ENCODE data around the gene TMEM191B. TPM values are rescaled to one million over a fixed set of nuclear protein-coding genes. Genes with fewer than 3 reads are reported as not detected.
"Not testable (repeated sequence)": the region's sequence is repeated elsewhere in the genome, so short reads cannot be mapped to it uniquely, and the experiment has no call there.

The TMEM191B gene
- polyA plus RNA-seq (2013, experiment 1 of 2), result 0.64 TPM
- 0.33 TPM for polyA plus RNA-seq (2013, experiment 2 of 2)

DNA sequence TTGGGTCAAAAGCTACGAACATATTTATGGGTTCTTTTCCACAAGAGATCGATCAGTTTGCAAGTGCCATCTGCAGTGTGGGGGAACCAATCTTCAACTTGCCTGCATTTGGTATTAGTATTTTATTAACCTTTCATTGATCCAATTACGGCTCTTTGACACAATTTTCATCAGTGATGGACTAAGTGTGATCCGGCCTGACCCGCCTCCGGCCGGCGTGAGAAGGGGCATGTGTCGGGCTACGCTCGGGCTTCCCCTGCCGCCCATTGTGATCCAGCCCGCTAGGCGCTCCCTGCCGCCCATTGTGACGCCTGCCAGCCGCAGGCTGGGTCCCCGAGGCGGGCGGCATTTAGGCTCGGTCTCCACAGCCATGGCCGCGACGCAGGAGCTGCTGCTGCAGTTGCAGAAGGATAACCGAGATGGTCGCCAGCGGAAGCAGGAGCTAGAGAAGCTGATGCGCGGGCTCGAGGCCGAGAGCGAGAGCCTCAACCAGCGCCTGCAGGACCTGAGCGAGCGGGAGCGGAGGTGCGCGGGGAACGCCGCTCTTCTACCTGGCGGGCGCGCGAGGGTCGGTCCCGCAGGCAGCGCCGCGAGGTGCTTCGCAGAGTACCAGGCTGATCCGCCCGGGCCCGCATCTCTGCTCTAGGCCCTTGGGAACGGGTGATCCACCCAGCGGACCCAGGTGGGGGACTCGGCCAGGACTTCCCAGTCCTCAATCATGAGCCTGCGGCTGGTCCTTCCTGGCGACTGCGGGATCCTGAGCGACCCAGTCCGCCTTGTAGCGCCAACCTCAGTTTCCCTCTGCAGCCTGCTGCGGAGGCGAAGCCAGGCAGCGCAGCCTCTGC is at the start of gene TMEM191B:
Gene TMEM191B (plus strand): TSS at position 51 of the 845 bp plus-strand sequence. CDS start 179 bp downstream, at position 230.
- not testable (repeated sequence) for H3K27me3 ChIP-seq (ENCODE audit: control insufficient read depth in 1 of 2, insufficient read depth in 1 of 2, low read length in 2 of 2); H4K8ac ChIP-seq (ENCODE audit: low read length)
- no CpG with 5 or more reads among the region's 65 CpGs for WGBS

DNA sequence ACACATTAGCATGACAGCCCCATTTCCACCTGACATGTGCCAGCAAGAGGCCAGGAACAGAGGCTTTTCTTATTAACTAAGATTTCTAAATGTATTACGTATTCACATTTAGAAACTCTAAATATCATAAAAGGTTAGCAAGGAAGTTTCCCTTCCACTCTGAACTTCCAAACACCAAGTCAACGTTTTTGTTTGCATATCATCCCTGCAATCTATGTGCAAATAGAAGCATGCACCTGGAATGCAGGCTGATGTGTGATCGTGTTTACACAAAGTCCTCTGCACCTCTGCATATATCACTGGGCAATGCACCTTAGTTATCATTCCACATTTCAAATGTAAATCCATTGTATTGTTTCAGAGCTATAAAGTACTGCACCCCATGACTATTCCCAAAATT is 31.4 kb upstream of the TMEM191B start:
- H3K14ac ChIP-seq (ENCODE audit: low read length in 2 of 2); H3K4me3 ChIP-seq (ENCODE audit: insufficient read depth in 1 of 2, low read depth in 1 of 2, low read length in 2 of 2); H3K23ac ChIP-seq (ENCODE audit: low read length in 2 of 2); H3K9ac ChIP-seq (ENCODE audit: low read length); H4K91ac ChIP-seq (ENCODE audit: low read length); H3K27me3 ChIP-seq (ENCODE audit: control insufficient read depth in 1 of 2, insufficient read depth in 1 of 2, low read length in 2 of 2); H3K9me3 ChIP-seq (ENCODE audit: control insufficient read depth, low read length); H3K27ac ChIP-seq (ENCODE audit: low read length, poor library complexity, severe bottlenecking); H3K4me1 ChIP-seq (ENCODE audit: control insufficient read depth, insufficient read depth, low read depth, low read length); H2BK12ac ChIP-seq (ENCODE audit: low read length in 2 of 2); H2AK5ac ChIP-seq (ENCODE audit: low read length, severe bottlenecking); H3K4me2 ChIP-seq (ENCODE audit: low read length, poor library complexity, severe bottlenecking); DNase-seq; H2AFZ ChIP-seq (ENCODE audit: low read depth, low read length); H2BK5ac ChIP-seq (ENCODE audit: low read depth, low read length, poor library complexity, severe bottlenecking); H4K8ac ChIP-seq (ENCODE audit: low read length); H3K18ac ChIP-seq (ENCODE audit: low read depth in 1 of 2, low read length in 2 of 2); H3K36me3 ChIP-seq (ENCODE audit: control insufficient read depth in 1 of 2, insufficient read depth in 2 of 2, low read depth in 1 of 2, low read length in 2 of 2); H2BK120ac ChIP-seq (ENCODE audit: low read depth, low read length); H3K4ac ChIP-seq (ENCODE audit: low read depth in 1 of 2, low read length in 2 of 2); H3K79me1 ChIP-seq (replicated peaks; ENCODE audit: low read length, poor library complexity, severe bottlenecking); H2BK15ac ChIP-seq (ENCODE audit: low read depth, poor library complexity, severe bottlenecking): not testable (repeated sequence)
- WGBS, result no CpG with 5 or more reads among the region's 3 CpGs

More for the DNA sequence above, at the start of gene TMEM191B:
- not testable (repeated sequence) for H3K14ac ChIP-seq (ENCODE audit: low read length in 2 of 2); H3K23ac ChIP-seq (ENCODE audit: low read length in 2 of 2); H3K18ac ChIP-seq (ENCODE audit: low read depth in 1 of 2, low read length in 2 of 2); H3K27ac ChIP-seq (ENCODE audit: low read length, poor library complexity, severe bottlenecking); H3K4ac ChIP-seq (ENCODE audit: low read depth in 1 of 2, low read length in 2 of 2); H2BK12ac ChIP-seq (ENCODE audit: low read length in 2 of 2); H3K79me1 ChIP-seq (replicated peaks; ENCODE audit: low read length, poor library complexity, severe bottlenecking); H2AK5ac ChIP-seq (ENCODE audit: low read length, severe bottlenecking); H4K91ac ChIP-seq (ENCODE audit: low read length); H2AFZ ChIP-seq (ENCODE audit: low read depth, low read length); H2BK15ac ChIP-seq (ENCODE audit: low read depth, poor library complexity, severe bottlenecking); H3K9ac ChIP-seq (ENCODE audit: low read length); H3K4me2 ChIP-seq (ENCODE audit: low read length, poor library complexity, severe bottlenecking); H3K4me3 ChIP-seq (ENCODE audit: insufficient read depth in 1 of 2, low read depth in 1 of 2, low read length in 2 of 2); H3K9me3 ChIP-seq (ENCODE audit: control insufficient read depth, low read length); DNase-seq; H3K4me1 ChIP-seq (ENCODE audit: control insufficient read depth, insufficient read depth, low read depth, low read length); H2BK5ac ChIP-seq (ENCODE audit: low read depth, low read length, poor library complexity, severe bottlenecking); H3K36me3 ChIP-seq (ENCODE audit: control insufficient read depth in 1 of 2, insufficient read depth in 2 of 2, low read depth in 1 of 2, low read length in 2 of 2); H2BK120ac ChIP-seq (ENCODE audit: low read depth, low read length)

DNA sequence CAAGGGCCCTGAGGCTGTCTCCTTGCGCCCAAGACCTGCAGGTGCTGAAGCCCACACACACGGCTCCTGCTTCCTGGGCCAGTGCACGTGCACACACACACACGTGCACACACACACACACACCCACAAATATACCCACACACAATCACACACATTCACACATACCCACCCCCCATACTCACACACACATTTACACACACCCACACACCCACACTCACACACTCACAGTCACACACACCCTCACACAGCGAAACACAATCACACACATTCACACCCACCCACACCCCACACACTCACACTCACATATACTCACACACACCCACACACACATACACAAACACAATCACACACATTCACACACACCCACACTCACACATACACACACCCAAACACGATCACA is 16.3 kb upstream of the TMEM191B start:
- not testable (repeated sequence) for H2BK12ac ChIP-seq (ENCODE audit: low read length in 2 of 2); H2AK5ac ChIP-seq (ENCODE audit: low read length, severe bottlenecking); H3K9me3 ChIP-seq (ENCODE audit: control insufficient read depth, low read length); H2BK120ac ChIP-seq (ENCODE audit: low read depth, low read length); H3K4me3 ChIP-seq (ENCODE audit: insufficient read depth in 1 of 2, low read depth in 1 of 2, low read length in 2 of 2); H4K8ac ChIP-seq (ENCODE audit: low read length); H3K79me1 ChIP-seq (replicated peaks; ENCODE audit: low read length, poor library complexity, severe bottlenecking); H3K27me3 ChIP-seq (ENCODE audit: control insufficient read depth in 1 of 2, insufficient read depth in 1 of 2, low read length in 2 of 2); H4K91ac ChIP-seq (ENCODE audit: low read length); H3K9ac ChIP-seq (ENCODE audit: low read length); H3K4me1 ChIP-seq (ENCODE audit: control insufficient read depth, insufficient read depth, low read depth, low read length); H3K4me2 ChIP-seq (ENCODE audit: low read length, poor library complexity, severe bottlenecking); H2AFZ ChIP-seq (ENCODE audit: low read depth, low read length); H2BK5ac ChIP-seq (ENCODE audit: low read depth, low read length, poor library complexity, severe bottlenecking); H3K23ac ChIP-seq (ENCODE audit: low read length in 2 of 2); H2BK15ac ChIP-seq (ENCODE audit: low read depth, poor library complexity, severe bottlenecking); H3K36me3 ChIP-seq (ENCODE audit: control insufficient read depth in 1 of 2, insufficient read depth in 2 of 2, low read depth in 1 of 2, low read length in 2 of 2); H3K4ac ChIP-seq (ENCODE audit: low read depth in 1 of 2, low read length in 2 of 2); DNase-seq; H3K14ac ChIP-seq (ENCODE audit: low read length in 2 of 2); H3K27ac ChIP-seq (ENCODE audit: low read length, poor library complexity, severe bottlenecking); H3K18ac ChIP-seq (ENCODE audit: low read depth in 1 of 2, low read length in 2 of 2)
- WGBS, result 84% methylated on average over 3 of the region's 6 CpGs

DNA sequence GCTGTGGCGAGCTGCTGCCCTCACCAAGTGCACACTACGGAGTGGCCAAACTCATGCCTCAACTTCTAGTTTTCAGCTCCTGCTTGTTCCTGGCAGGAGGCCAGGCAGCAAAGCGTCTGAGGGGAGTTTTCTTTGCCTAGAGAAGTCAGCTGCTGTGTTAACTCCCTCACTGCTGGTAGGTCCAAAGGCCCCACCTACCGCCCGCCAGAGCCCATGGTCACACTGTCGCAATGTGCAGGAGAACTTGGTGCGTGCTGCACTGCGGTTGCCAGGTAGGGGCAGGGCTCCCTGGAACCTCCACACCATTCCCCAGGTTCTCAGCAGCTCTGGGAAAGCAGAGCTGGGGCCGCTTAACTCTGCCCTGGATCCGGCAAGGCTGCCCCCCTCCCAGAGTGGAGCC is 15.2 kb upstream of the TMEM191B start:
- H2BK15ac ChIP-seq (ENCODE audit: low read depth, poor library complexity, severe bottlenecking); H4K91ac ChIP-seq (ENCODE audit: low read length); H2AK5ac ChIP-seq (ENCODE audit: low read length, severe bottlenecking); H3K79me1 ChIP-seq (replicated peaks; ENCODE audit: low read length, poor library complexity, severe bottlenecking); H3K36me3 ChIP-seq (ENCODE audit: control insufficient read depth in 1 of 2, insufficient read depth in 2 of 2, low read depth in 1 of 2, low read length in 2 of 2); H4K8ac ChIP-seq (ENCODE audit: low read length); H2BK12ac ChIP-seq (ENCODE audit: low read length in 2 of 2); H3K9ac ChIP-seq (ENCODE audit: low read length); DNase-seq; H3K4ac ChIP-seq (ENCODE audit: low read depth in 1 of 2, low read length in 2 of 2); H3K27ac ChIP-seq (ENCODE audit: low read length, poor library complexity, severe bottlenecking); H2BK5ac ChIP-seq (ENCODE audit: low read depth, low read length, poor library complexity, severe bottlenecking); H3K27me3 ChIP-seq (ENCODE audit: control insufficient read depth in 1 of 2, insufficient read depth in 1 of 2, low read length in 2 of 2); H3K4me3 ChIP-seq (ENCODE audit: insufficient read depth in 1 of 2, low read depth in 1 of 2, low read length in 2 of 2); H3K4me1 ChIP-seq (ENCODE audit: control insufficient read depth, insufficient read depth, low read depth, low read length); H3K23ac ChIP-seq (ENCODE audit: low read length in 2 of 2); H2AFZ ChIP-seq (ENCODE audit: low read depth, low read length); H3K18ac ChIP-seq (ENCODE audit: low read depth in 1 of 2, low read length in 2 of 2); H3K4me2 ChIP-seq (ENCODE audit: low read length, poor library complexity, severe bottlenecking); H3K14ac ChIP-seq (ENCODE audit: low read length in 2 of 2); H3K9me3 ChIP-seq (ENCODE audit: control insufficient read depth, low read length); H2BK120ac ChIP-seq (ENCODE audit: low read depth, low read length): not testable (repeated sequence)
- no CpG with 5 or more reads among the region's 10 CpGs for WGBS

Measured in mesenchymal stem cell (in vitro differentiated cells and primary cell).